NCI-H2107 treated with DMSO at 0.1 percent for 48 hours (cell line): Measurements from ENCODE around the gene GDI1.

ENCODE experiments used
- DNase-seq: peaks from one replicate; lab custom pipeline; 2025; ENCODE audit not compliant: unreplicated experiment; lab: John Stamatoyannopoulos, UW

Gene GDI1

GRCh38 chrX:154459832-154460231 lies 22.9 kb downstream of the GDI1 start:
- no peak for DNase-seq

GRCh38 chrX:154460326-154460725 lies 23.4 kb downstream of the GDI1 start:
- DNase-seq: no peak

DNA sequence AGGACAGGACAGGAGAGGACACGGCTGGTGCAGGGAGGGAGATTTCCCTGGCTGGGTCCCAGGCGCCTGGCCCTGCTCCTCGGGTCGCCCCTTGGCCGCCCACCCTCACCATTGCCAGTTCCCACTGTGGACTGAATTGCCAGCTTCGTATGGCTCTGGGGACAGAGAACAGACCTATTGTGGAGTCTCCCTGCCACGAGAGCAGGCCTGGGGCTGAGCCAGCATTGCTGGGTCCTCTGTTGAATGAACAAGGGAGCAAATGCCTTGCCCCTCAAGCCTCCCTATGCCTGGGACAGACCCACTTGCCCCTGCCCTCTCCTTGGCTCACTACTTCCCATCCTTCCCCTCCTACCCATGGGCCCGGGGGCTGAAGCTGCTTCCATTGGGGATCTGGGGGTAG lies 25.4 kb downstream of the GDI1 start:
- DNase-seq: no peak

- DNase-seq: no peak
Observed at GRCh38 chrX:154463611-154464220, 26.8 kb downstream of the GDI1 start.

DNA sequence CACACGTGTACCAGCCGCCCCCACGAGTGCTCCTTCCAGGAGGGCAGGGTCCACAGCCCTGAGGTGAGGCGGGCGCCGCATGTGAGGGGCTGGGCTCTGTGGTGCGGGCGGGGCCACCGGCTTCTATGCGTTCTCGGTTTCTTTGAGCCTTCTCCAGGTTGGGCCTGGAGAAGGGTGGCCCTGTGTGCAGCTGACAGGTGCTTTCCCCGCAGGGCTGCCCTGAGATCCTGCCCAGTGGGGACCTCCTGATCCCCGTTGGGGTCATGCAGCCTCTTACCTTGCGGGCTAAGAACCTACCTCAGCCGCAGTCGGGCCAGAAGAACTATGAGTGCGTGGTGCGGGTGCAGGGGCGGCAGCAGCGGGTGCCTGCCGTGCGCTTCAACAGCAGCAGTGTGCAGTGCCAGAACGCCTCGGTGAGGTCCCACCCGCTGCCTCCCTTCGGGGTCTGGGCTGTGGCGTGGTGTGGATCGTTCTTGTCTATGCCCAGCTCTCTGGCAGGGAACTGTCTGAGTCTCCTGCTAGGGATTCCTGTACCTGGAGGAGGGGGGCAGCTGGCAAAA lies 27.9 kb downstream of the GDI1 start:
- DNase-seq: no peak

GRCh38 chrX:154465601-154466000 lies 28.6 kb downstream of the GDI1 start:
- DNase-seq: no peak

DNA sequence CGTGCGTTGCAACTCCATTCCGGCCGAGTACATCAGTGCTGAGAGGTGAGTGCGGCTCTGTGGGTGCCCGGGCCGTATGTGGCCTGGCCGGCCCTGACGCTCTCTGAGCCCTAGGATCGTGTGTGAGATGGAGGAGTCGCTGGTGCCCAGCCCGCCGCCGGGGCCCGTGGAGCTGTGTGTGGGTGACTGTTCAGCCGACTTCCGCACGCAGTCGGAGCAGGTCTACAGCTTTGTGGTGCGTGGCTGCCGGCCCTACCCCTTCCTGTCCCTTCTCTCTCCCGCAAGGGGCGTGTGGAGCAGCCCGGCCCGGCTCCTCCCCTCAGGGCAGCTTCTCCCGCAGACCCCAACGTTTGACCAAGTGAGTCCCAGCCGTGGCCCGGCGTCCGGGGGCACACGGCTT lies 29.1 kb downstream of the GDI1 start:
- DNase-seq: no peak

DNA sequence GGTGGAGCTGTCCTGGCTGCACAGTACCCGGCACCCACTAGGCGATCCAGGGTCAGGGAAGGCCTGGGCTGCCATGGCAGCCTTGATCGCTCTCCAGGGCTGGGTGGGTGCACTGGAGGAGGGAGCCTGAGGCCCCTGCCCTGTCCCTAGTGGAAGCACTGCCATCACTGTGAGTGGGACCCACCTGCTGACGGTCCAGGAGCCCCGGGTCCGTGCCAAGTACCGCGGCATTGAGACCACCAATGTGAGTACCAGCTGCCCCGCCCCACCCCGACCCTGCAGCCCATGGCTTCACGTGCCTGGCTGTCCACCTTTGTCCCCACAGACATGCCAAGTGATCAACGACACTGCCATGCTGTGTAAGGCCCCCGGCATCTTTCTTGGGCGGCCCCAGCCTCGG lies 30.0 kb downstream of the GDI1 start:
- DNase-seq: no peak

DNA sequence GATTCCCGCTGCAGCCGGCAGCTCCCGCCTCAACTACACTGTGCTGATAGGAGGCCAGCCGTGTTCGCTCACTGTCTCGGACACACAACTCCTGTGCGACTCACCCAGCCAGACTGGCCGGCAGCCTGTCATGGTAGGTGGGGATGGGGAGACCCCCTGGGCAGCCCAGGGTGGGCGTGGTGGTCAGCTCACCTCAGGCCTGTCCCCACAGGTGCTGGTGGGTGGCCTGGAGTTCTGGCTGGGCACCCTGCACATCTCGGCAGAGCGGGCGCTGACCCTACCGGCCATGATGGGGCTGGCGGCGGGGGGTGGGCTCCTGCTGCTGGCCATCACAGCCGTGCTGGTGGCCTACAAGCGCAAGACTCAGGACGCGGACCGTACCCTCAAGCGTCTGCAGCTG lies 30.6 kb downstream of the GDI1 start:
- DNase-seq: no peak

DNA sequence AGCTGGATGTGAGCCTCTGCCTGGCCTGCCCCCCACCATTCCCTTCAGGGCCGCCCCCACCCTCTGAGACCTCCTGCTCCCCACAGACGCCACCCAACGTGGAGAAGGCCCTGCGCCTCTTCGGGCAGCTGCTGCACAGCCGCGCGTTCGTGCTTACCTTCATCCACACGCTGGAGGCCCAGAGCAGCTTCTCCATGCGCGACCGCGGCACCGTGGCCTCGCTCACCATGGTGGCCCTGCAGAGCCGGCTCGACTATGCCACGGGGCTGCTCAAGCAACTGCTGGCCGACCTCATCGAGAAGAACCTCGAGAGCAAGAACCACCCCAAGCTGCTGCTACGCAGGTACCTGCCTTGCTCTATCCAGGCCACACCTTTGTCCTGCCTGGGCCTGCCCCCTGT lies 31.3 kb downstream of the GDI1 start:
- no peak for DNase-seq

DNA sequence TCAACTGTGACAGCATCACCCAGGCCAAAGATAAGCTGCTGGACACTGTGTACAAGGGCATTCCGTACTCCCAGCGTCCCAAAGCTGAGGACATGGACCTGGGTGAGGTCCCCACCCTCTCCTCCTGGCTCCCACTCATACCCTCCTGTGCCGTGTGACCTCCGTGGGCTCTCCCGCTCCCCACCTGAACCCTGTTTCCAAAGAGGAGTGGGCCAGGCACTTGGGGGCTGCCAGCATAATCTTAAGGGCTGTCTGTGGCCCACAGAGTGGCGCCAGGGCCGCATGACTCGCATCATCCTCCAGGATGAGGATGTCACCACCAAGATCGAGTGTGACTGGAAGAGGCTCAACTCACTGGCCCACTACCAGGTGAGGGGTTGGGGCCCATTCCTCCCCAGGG lies 32.2 kb downstream of the GDI1 start:
- no peak for DNase-seq

GRCh38 chrX:154469880-154470279 lies 32.9 kb downstream of the GDI1 start:
- DNase-seq: no peak

DNA sequence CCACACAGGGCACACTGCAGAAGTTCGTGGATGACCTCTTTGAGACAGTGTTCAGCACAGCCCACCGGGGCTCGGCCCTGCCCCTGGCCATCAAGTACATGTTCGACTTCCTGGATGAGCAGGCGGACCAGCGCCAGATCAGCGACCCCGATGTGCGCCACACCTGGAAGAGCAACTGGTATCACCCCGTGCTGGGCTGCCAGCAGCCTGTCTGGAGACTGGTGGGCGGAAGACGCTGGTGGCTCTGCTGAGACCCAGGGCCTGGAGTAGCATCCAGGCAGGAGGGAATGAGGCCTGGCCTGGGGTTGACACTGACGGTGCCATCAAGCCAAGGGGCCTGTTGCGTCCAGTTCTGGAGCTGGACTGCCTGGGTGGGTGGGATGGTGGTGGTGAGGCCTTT lies 33.5 kb downstream of the GDI1 start:
- DNase-seq: no peak

DNA sequence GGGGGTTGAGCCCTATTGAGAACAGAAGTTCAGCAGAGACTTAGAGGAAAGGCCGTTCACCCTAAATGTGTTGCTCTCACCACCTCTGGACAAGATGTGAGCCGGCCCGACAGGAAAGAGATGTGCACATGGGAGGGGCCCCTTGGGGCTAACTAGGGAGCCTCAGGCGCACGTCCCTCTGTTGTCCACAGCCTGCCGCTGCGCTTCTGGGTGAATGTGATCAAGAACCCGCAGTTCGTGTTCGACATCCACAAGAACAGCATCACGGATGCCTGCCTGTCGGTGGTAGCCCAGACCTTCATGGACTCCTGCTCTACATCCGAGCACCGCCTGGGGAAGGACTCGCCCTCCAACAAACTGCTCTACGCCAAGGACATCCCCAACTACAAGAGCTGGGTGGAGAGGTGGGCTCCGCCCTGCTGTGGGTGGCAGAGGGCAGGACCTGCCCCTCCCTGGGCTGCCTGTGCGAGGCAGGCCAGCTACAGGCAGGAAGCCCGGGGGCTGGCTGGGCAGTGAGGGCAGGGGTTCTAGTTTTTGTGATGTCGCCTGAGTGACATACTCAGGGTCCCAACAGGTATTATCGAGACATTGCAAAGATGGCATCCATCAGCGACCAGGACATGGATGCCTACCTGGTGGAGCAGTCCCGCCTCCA lies 34.1 kb downstream of the GDI1 start:
- no peak for DNase-seq

DNA sequence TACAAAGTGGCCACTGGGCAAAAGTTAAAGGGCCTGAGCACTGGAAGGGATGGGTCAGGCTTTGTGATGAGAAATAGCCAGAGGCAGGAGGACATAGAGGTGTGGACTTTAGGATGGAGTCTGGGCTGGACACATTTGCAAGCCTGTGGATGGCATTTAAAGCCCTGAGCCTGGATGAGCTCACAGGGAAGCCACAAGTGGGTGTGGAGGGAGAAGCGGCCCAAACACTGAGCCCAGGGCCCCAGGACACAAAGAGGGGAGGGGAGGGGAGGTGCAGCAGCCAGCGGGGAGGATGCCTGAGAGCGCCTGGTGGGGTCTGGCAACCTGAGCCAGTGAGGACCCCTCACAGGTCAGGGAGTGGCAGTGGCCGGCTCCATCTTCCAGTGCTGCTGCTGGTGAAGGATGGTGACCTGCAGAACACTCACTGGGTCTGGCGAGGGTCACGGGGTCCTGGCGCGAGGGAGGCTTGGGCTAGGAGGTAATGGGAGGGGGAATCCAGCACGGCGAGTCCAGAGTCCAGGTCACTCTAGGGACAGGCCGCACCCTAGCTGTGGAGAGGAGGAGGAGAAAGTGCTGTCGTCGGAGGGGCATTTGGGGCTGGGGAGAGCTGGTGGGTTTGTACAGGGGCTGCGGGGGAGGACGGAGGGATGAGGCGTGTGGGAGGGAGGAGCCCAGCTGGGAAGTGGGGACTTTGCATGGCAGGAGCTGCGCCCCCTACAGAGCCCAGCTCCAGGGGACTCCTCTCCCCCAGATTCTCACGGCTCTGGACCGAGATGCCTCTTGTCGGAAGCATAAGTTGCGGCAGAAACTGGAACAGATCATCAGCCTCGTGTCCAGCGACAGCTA lies 35.1 kb downstream of the GDI1 start:
- no peak for DNase-seq

GRCh38 chrX:154472685-154473632 lies 36.0 kb downstream of the GDI1 start:
- DNase-seq: no peak

DNA sequence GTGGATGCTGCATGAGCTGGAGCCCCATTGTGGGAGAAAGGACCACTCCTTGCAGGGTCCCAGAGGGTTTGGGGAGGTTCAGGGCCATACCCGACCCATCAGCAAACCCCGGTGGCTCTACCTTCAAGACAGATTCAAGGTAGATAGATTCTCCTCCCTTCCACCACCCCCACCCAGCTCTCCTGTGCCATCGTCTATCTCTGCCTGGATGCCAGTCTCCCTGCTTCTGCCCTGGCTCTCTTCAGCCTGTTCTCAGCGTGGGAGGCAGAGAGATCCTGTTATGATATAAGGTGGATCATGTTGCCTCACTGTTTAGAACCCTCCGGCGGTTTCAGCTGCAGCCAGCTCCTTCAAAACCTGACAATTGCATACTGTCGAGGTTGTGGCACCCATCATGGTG lies 36.7 kb downstream of the GDI1 start:
- no peak for DNase-seq

DNA sequence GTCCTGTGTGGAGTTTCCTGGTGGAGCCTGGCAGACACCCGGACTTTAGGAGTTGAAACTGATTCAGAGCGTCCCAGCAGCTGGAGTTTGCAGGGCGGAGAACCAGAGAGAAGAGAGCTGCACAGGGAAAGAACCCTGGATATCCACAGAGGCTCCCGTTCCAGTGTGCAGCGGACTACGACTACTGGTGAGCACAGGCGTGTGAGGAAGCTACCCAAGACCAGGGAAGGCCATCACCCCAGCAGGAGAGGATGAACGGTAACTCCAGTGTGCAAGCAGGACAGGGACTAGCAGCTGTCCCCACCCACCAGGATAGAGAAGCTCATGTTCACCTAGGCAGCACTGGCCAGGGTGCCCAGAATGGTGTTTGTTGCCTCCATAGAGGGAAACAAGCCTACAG lies 39.9 kb downstream of the GDI1 start:
- no peak for DNase-seq

GRCh38 chrX:154477891-154478477 lies 41.0 kb downstream of the GDI1 start:
- DNase-seq: no peak
